Stimulated activated CD8-positive, alpha-beta memory T cell treated with anti-CD3 and anti-CD28 coated beads, Interleukin-2, amount 100 ng/mL, for 1 hour (primary cell): ENCODE measurements around the gene ATAT1.

ENCODE experiments used
- DNase-seq, 2 donors: peaks; one replicate each; pipeline ENCODE4 v3.0.0-alpha.2; 2020; ENCODE audit warnings: low read depth in 2 of 2

Gene ATAT1

DNA sequence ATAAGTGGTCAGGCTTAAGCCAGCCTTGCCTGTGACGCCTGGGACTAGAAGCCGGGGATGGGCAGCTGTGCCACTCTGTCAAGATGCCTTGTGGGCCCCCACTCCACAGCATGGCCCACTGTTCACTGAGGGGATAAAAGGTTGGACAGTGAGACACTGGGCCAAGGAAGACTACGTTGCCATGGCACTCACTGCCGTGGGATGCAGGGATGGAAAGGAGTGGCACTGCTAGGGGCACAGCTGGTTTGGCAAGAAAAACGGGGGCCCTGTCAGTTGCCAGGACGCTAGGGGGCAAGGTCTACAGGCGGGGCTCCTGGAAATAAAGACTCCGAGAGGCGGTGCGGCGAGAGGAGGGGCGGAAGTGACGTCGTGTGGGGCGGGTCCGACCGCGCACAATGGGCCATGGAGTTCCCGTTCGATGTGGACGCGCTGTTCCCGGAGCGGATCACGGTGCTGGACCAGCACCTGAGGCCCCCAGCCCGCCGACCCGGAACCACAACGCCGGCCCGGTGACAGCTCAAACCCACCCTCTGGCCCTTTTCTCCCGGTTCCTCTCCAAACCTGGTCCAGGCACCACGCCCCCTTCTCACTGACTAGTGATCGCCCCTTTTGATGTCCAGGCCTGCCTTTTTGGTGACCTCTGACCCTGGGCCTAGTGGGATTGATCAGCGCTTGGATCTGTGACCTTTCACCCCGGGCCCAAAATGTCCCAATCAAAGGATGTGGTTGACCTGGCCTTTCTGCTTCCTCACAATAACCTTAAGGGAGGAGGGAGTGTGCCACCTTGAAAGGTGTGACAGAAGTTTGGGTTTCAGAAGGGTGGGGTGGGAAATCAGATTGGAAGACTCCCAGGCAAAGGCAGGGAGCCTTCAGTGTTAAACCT is at the start of gene ATAT1:
ATAT1 (plus strand) TSS at position 391 of the 883 bp plus-strand sequence.
- DNase-seq, result peak; percentile 80 to 83

DNA sequence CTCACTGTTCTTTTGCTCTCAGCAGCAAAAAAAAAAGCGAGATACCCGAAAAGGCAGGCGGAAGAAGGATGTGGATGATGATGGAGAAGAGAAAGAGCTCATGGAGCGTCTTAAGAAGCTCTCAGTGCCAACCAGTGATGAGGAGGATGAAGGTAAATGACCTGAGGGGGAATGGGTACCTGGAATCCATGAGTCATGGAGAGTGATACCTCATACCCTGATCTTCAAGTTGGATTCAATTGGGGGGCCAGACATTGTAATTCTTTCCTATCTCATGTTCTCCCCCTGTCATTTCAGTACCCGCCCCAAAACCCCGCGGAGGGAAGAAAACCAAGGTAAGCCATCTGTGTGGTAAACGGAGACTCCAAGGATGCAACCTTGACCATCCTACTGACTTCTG is 48.6 kb upstream of the ATAT1 start:
- DNase-seq, result no peak

DNA sequence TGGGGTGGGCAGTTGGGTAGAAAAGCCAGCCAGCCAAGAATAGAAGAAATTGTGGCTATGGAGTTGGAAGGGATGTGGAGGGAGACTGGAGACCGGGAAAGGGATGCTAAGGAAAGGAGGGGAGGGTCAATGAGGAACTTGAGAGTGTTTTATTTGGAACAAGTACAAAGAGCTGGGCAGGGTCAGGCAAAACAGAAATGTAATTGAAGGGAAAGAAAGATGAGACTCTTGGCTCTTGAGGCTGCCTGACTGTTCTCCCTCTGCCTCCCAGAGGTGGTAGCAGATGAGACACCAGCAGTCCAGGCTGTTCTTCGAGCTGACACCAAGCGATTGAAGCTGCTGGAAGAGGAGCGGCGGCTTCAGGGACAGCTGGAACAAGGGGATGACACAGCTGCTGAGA is 42.8 kb upstream of the ATAT1 start:
- DNase-seq, result no peak

DNA sequence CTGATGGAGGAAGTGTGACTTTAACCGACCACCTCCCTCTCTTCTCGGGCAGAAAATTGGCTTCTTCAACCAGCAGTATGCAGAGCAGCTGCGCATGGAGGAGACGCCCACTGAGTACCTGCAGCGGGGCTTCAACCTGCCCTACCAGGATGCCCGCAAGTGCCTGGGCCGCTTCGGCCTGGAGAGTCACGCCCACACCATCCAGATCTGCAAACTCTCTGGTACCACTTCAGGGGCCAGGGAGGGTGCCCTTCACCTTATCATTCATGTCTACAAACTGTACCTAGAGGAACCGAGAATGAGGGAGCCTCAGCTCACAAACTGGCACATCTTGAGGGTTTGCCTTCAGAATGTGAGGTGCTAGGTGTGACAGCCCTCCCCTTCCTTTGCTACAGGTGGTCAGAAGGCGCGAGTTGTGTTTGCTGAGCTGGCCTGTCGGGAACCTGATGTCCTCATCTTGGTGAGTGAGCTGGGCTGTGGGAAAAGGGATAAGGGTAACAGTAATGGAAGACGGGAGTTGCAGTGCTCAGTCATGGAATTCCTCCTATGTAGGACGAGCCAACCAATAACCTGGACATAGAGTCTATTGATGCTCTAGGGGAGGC is 36.8 kb upstream of the ATAT1 start:
- no peak for DNase-seq

DNA sequence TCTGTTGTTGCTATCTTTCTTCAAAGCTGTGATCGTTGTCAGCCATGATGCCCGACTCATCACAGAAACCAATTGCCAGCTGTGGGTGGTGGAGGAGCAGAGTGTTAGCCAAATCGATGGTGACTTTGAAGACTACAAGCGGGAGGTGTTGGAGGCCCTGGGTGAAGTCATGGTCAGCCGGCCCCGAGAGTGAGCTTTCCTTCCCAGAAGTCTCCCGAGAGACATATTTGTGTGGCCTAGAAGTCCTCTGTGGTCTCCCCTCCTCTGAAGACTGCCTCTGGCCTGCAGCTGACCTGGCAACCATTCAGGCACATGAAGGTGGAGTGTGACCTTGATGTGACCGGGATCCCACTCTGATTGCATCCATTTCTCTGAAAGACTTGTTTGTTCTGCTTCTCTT is 36.2 kb upstream of the ATAT1 start:
- no peak for DNase-seq

GRCh38 chr6:30591008-30591407 is 35.7 kb upstream of the ATAT1 start:
- no peak for DNase-seq

DNA sequence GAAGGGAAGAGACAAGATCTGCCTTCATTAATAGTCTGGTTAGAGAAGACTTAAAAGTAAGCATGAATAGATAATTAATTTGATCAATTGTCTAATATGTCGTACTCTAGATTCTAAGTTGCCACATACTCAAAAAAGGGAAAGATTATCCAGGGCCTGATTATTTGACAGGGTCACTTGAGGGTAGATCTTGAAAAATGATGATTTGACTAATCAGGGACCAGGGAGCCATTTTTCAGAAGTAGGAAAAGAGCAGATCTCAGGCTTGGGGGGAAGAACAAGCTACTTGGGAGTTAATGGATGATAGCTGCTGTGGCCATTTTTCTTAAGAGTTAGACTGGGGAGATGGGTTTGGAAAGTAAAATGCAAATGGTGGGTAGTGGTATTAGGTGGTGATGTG is 34.4 kb upstream of the ATAT1 start:
- DNase-seq, result no peak

GRCh38 chr6:30597315-30598144 is 29.1 kb upstream of the ATAT1 start:
- DNase-seq, result peak; percentile 55 to 58

DNA sequence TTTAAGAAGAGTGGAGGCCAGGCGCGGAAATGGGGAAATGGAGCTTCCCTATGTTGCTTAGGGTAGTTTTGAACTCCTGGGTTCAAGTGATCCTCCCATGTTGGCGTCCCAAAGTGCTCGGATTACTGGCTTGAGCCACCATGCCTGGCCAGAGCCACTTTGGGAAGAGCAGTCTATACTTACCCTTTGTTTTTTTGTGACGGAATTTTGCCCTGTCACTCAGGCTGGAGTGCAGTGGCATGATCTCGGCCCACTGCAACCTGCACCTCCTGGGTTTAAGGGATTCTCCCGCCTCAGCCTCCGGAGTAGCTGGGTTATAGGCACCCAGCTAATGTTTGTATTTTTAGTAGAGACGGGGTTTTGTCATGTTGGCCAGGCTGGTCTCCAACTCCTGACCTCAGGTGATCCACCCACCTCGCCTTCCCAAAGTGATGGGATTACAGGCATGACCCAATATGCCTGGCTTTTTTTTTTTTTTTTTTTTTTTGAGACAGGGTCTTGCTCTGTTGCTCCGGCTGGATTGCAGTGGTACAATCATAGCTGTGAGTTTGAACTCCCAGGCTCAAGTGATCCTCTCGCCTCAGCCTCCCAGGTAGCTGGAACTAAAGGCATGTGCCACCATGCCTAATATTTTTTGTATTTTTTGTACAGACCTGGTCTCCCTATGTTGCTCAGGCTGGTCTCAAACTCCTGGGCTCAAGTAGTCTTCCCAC is 27.6 kb upstream of the ATAT1 start:
- no peak for DNase-seq

DNA sequence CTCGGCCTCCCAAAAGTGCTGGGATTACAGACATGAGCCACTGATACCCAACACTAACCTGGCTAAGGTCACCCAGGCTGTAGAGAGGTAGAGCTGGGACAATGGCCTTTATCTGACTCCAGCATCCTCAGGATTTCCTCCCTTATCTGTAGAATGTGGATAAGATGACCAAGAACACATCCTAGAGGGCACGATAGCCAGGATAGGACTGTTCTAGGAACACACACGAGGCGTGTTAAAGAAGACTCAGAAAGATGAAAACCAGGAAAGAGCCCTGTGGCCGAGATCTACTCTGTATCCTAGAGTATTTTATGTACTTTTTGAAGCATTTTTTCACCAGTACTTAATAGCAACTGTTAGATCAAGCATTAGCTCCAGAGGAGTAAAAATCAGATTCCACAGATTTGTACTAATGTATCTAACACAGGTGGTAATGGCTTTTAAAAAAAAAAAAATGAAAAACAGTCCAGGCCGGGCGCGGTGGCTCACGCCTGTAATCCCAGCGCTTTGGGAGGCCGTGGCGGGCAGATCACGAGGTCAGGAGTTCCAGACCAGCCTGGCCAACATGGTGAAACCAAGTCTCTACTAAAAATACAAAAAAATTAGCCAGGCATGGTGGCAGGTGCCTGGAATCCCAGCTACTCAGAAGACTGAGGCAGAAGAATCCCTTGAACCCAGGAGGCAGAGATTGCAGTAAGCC is 26.9 kb upstream of the ATAT1 start:
- no peak for DNase-seq

DNA sequence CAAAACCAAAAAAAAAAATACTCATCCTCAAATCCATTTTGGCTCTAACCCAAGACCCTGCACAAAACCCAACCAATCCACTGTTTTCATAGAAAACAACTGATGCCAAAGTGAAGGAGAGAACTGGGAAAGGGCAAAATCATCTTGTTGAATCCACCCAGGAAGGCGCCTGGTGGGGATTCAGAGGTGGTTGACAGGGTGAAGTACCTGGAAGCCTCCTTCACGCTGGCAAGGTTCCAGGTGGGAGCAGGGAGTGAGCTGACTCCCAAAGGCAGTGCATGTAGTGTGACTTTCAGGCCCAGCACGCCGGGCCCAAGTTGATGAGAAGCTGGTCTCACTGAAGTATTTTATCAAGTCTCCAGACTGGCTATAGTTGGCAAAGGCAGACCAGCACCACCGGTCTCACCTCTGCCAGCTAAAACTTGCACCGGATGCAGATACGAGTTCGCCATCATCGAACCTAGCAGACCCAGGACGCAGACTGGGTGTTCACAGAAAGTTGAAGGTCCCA is 26.2 kb upstream of the ATAT1 start:
- no peak for DNase-seq

- no peak for DNase-seq
These were observed 25.2 kb upstream of the ATAT1 start for GRCh38 chr6:30601436-30601814.

DNA sequence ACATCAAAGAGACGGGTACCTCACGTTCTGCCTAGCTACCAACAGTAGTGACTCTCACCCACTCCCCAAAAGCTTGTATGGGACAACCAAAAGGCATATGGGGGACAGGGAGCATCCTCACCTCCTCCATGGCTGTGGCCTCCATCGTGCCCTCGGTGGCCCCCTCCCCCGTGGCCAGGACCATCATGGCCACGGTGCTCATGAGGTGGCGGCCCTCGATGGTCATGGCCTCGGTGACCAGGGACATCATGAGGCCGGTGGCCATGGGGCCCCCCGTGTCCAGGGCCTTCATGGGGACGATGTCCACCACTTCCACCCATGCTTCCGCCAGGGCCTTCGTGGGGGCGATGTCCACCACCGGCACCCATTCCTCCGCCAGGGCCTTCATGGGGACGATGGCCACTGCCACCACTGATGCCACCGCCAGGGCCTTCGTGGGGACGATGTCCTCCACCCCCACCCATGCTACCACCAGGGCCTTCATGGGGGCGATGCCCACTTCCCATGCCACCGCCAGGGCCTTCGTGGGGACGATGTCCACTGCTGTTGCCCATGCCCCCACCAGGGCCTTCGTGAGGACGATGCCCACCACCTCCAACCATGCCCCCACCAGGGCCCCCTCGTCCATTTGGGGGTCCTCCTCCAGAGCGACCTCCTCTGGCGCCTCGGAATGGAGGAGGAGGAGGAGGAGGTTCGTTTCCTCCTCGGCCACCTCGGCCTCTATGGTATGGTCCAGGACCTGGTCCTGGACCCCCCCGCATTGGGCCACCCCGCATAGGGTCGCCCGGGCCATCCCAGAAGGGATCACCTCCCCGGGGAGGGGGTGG is 24.6 kb upstream of the ATAT1 start:
- DNase-seq, result no peak

DNA sequence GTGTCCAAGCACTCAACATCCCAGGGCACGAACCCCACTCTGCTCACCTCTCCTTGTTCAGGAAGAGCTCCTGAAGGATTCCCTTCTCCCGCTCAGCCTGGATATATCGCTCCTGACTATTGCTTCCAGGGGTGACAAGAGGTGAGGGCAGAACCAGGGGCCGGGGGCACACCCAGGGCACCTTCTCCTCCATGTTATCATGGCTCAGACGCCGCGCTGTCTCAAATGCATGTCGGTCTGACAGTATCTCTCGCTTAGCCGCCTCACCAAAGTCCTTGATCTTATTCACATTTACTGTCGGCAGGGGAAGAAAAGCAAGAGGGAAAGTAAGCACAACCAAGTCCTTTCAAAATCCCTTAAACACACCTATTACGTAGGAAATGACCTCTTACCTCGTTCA is 22.7 kb upstream of the ATAT1 start:
- DNase-seq, result no peak

DNA sequence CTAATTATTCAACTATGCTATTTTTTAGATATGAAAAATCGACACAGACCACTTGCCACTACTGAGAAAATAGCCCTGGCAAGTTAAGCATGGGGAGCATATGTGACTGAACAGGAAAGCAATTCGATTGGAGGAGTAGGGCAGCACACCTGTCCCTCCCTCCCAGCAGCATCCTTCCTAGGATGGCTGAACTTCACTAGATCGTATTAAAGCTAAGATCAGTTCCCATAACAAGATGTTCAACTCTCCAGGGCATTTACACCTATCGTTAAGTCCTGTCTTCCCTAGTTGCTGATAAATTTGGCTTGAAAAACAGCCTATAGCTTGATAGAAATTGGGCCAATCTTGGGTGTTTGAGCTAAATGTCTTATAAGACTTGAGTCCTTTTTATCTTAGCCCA is 16.6 kb upstream of the ATAT1 start:
- no peak for DNase-seq

DNA sequence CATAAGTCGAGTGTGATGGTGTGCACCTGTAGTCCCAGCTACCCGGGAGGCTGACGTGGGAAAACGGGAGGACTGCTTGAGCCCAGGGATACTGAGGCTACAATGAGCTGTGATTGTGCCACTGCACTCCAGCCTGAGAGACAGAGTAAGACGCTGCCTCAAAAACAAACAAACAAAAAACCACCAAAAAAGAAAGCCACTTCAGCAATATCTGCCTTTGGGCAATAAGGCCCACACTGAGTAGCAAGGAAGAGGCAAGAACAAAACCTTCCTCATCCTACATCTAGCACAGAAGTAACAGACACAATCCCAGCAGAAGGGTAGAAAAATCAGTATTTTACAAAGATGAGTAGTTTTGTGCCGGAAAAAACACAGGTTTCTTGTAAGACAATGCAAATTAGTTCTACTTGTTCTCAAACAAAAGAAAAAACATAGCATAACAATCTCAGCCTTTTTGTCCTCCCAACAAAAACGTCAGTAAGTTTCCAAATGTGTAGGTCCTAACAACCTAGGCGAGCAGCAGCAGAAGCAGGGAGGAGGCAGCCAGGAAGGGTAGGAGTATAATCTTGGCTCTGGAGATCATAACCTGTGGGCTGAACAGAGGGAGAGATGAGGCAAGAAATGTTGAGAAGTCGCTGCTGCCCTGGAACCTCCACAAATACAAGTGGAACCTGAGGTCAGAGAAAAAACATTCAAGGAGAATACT is 15.4 kb upstream of the ATAT1 start:
- no peak for DNase-seq

- DNase-seq, result no peak
These were observed 14.8 kb upstream of the ATAT1 start for GRCh38 chr6:30611856-30612194.

GRCh38 chr6:30612213-30612612 is 14.5 kb upstream of the ATAT1 start:
- no peak for DNase-seq

- DNase-seq, result no peak
These were observed 13.9 kb upstream of the ATAT1 start for GRCh38 chr6:30612687-30613248.
